DMS53 treated with DMSO at 0.1 percent for 48 hours (cell line): ENCODE data around the gene NTN1.
A peak's percentile ranks its signal among the peaks of the same experiment; 100 is the strongest.

ENCODE experiments used
- DNase-seq: peaks from one replicate; lab custom pipeline; 2025; ENCODE audit not compliant: unreplicated experiment; lab: John Stamatoyannopoulos, UW

Gene NTN1

GRCh38 chr17:9229160-9229825 lies 208.0 kb downstream of the NTN1 start:
- DNase-seq: no peak

DNA sequence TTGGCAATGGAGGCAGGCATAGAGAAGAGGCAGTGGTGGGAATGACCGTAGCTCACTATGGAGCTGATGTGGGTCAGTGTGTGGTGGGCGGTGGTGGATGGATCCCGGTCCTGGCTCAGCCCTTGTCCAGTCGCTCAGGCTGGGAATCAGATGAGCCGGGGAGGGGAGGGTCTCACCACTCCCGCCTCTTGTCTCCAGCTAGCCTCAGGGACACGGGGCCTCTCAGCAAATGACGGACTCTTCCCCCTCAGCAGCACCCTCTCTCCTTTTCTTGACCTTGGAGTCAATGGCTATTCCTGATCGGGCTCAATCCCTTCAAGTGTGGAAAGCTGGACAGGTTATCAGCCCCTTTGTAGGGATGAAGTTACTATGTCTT lies 208.5 kb downstream of the NTN1 start:
- DNase-seq: no peak

DNA sequence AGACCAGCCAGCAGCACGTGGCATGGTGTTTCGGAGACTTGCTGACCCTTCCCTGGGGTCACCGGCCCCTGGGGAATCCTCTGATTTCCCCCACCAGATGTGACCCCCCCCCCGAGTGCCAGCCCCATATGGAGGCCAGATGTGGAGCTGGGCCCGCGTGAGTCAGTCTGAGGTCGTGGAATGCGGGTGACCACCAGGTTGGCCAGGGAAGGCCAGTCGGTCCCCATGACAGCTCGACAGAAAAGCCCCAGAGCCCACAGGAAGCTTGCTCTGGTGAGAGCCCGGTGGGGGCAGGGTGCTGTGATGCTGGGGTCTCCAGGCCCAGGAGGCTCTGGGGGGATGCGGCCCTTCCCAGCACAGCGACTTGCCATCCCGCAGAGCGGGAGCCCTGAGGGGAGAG lies 209.0 kb downstream of the NTN1 start:
- no peak for DNase-seq

DNA sequence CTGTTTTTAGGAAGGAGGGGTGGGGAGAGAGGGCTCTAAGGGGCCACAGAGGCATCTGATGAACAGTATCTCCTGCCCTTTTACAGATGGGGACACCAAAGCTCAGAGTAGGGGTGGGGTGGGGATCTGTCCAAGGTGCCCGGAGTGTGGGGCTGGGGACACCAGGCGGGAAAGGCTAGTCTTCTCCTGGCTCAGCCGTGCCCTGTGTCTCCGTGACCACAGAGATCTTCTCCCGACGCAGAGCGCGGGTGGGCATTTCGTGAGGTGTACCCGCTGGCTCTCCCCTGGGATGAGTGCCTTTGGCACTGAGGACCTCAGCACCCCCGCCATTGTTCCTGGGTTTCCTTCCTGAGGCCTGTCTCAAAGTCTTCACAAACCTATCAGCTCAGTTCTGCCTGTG lies 209.6 kb downstream of the NTN1 start:
- no peak for DNase-seq

- DNase-seq: no peak
These were observed 210.3 kb downstream of the NTN1 start for GRCh38 chr17:9231449-9232154.

DNA sequence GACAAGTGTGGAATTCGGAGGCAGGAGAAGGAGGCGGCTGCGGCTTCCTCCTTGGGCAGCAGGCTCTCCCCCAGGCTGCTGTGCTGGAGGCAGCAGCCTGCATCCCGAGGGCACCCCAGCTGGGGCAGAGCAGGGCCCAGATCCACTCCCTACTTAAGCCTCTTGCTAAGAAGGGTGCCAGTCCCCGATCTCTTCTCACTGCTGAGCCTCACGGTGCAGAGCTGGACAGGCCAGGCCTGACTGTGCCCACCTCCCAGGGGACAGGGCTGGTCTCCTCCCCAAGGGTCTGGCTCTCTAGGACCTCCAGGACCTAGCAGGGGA lies 210.8 kb downstream of the NTN1 start:
- no peak for DNase-seq

DNA sequence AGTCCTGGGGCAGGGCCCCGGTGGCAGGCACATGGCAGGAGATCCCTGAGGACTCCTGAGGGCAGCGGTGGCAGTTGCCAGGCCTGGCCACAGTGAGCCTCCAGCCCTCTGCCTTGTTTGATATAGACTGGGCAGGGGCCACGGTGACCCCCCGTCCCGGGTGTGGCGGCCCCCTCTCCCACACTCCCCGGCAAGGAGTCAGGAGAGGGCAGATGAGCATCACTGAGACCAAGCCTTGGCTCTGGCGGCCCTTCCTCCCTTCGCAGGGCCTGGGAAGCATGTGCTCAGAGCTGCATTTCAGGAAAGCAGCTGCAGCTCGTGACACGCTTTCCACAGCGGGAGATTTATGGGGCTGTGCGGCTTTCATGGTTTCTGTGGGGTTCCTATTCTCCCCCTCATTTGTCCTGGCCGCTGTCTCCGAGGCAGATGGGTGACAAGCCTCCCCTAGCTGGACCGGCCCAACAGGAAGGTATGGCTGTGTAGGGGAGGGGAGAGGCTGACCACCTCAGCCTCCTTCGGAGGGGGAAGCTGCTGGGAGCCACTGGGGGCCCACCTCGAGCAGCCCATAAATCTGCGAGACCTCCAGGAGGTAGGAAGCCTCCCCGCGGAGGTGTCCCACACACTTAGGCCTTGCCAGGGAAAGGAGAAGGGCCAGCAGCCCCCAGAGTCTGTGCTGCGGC lies 211.4 kb downstream of the NTN1 start:
- no peak for DNase-seq

DNA sequence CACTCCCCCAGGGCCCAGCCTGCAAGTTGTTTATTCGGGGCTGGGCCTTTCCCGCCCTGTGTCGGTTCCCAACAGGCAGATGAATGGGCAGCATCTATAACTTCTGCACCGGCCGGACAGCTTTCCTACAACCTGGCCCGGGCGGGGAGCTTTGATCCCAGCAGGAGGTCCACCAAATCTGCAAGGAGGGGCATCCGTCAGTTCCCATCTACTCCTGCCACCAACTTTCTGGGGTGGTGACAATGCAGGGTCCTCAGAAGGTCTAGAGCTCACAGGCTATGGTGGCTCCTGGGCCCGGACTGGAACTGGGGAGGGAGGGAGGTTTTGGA lies 211.9 kb downstream of the NTN1 start:
- DNase-seq: no peak

DNA sequence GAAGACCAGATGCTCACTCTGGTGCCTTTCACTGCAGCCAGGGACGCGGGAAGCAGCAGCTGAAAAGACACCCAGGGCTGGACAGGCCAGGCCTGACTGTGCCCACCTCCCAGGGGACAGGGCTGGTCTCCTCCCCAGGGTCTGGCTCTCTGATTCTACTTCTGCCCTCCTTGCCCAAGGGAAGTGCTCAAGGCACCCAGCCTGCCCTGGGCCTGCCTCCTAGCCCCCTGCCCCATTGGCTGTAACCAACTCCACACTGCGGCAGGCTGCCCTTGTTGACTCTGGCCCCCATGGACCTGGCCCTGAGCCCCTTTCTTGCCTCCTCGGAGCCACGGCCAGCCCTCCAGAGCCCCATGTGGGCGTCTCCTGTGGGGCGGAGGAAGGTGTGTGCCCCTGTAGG lies 212.5 kb downstream of the NTN1 start:
- no peak for DNase-seq

- no peak for DNase-seq
These were observed 213.2 kb downstream of the NTN1 start for GRCh38 chr17:9234389-9234945.

DNA sequence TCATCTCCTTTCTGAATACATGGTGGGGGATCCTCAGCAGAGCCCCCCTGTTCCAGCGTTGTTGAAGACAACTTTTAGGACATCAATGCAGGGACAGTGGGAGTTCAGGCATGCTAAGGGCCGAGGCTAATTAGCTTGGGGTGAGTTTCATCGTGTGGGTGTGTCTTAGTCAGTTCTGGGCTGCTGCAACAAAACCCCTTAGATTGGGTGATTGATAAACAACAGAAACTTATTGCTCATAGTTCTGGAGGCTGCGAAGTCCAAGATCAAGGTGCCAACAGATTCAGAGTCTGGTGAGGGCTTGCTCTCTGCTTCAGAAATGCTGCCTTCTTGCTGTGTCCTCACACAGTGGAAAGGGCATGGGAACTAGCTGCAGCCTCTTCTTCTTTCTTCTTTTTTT lies 214.0 kb downstream of the NTN1 start:
- no peak for DNase-seq

GRCh38 chr17:9236286-9237052 lies 215.2 kb downstream of the NTN1 start:
- no peak for DNase-seq

GRCh38 chr17:9237053-9237410 lies 215.7 kb downstream of the NTN1 start:
- DNase-seq: no peak

- DNase-seq: no peak
These were observed 216.5 kb downstream of the NTN1 start for GRCh38 chr17:9237661-9238301.

GRCh38 chr17:9238340-9239245 lies 217.3 kb downstream of the NTN1 start:
- no peak for DNase-seq

GRCh38 chr17:9239246-9239792 lies 218.0 kb downstream of the NTN1 start:
- DNase-seq: no peak

GRCh38 chr17:9239793-9240658 lies 218.7 kb downstream of the NTN1 start:
- DNase-seq: peak; percentile 44

DNA sequence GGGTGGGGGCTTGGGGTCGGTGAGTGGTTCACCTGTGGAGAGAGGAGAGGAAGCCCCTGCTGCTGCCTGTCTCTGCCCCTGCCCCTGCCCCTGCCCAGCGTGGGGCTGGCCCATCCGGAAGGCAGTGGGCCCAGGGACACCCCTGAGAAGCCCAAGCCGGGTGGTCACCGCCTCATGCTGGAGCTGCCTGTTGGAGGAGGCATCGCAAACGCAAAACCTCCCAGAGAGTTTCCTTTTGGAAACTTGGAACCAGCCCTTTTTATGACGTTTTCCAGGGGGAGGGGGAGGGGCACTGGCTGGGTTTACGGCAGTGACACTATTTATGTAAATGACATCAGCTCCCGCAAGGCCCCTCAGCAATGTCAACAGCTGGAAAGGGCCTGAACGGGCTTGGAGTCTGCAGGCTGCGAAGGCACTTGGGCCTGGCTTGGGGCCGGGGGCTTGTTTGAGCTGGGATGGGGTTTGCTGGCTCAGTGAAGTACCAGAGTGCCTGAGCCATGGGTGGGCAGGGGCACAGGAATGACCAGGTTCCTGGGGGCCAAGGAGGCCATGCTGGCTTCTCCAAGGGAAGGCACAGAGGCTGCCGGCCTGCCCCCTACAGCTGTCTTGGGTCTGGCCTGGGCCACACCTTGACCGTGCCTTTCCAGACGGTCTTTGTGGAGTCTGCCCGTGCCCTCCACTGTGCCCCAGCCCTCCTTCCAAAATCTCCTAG lies 219.5 kb downstream of the NTN1 start:
- peak; percentile 22 for DNase-seq
